Neuronal stem cell (in vitro differentiated cells): Measurements from ENCODE around the gene NASP. TPM values are rescaled to one million over a fixed set of nuclear protein-coding genes. Genes with fewer than 3 reads are reported as not detected.
A peak's percentile ranks its signal among the peaks of the same experiment; 100 is the strongest.

ENCODE experiments used
- DNase-seq: peaks from one replicate; pipeline ENCODE4 v3.0.0-alpha.2; 2013; ENCODE audit warnings: low spot score
- H2AFZ ChIP-seq: one replicate; pipeline ENCODE4 v1.6.1; 2013; ENCODE audit warnings: mild to moderate bottlenecking, low read length, inconsistent platforms
- H2AK5ac ChIP-seq: 2 replicates; pipeline ENCODE4 v1.6.1; 2013; ENCODE audit warnings: low read depth, mild to moderate bottlenecking, inconsistent platforms, low read length, moderate library complexity, mixed read lengths
- H2BK120ac ChIP-seq: 2 replicates; pipeline ENCODE4 v1.6.1; 2013; ENCODE audit warnings: low read depth, mild to moderate bottlenecking, inconsistent platforms, low read length, moderate library complexity, mixed read lengths
- H2BK12ac ChIP-seq: one replicate; pipeline ENCODE4 v1.6.1; 2013; ENCODE audit warnings: low read length, inconsistent platforms
- H2BK15ac ChIP-seq: 2 replicates; pipeline ENCODE4 v1.6.1; 2013; ENCODE audit warnings: mild to moderate bottlenecking, low read length, inconsistent platforms, mixed read lengths
- H2BK5ac ChIP-seq: one replicate; pipeline ENCODE4 v1.6.1; 2013; ENCODE audit warnings: inconsistent platforms, mild to moderate bottlenecking, low read length, moderate library complexity
- H3K14ac ChIP-seq: one replicate; pipeline ENCODE4 v1.6.1; 2013; ENCODE audit warnings: low read length, inconsistent platforms
- H3K18ac ChIP-seq: 2 replicates; pipeline ENCODE4 v1.6.1; 2013; ENCODE audit warnings: low read length, inconsistent platforms
- H3K23ac ChIP-seq: 2 replicates; pipeline ENCODE4 v1.6.1; 2013; ENCODE audit warnings: low read depth, mild to moderate bottlenecking, mixed read lengths, low read length, inconsistent platforms; ENCODE audit not compliant: poor library complexity
- H3K27ac ChIP-seq: replicated peaks from 3 replicates; pipeline ENCODE4 v1.5.1; 2013; ENCODE audit warnings: low read length, inconsistent platforms
- H3K27me3 ChIP-seq, 3 experiments: 2 replicates each; pipeline ENCODE4 v1.6.1; 2013; ENCODE audit warnings: low read length in 3 of 3, mild to moderate bottlenecking in 2 of 3, inconsistent platforms in 1 of 3, low read depth in 1 of 3, mixed read lengths in 1 of 3, moderate library complexity in 1 of 3; ENCODE audit not compliant: control insufficient read depth in 3 of 3, insufficient read depth in 3 of 3
- H3K36me3 ChIP-seq, 2 donors: replicated peaks in 1 of 2; 2 replicates each; pipeline ENCODE4 v1.6.1; 2013; ENCODE audit warnings: low read length in 2 of 2; ENCODE audit not compliant: control insufficient read depth in 2 of 2, insufficient read depth in 2 of 2
- H3K4ac ChIP-seq: 2 replicates; pipeline ENCODE4 v1.6.1; 2013; ENCODE audit warnings: inconsistent platforms, mild to moderate bottlenecking, low read length, moderate library complexity
- H3K4me1 ChIP-seq, 2 donors: 1 replicate in 1 of 2; 2 replicates in 1 of 2; pipeline ENCODE4 v1.6.1; 2013; ENCODE audit warnings: low read length in 2 of 2, low read depth in 1 of 2; ENCODE audit not compliant: control insufficient read depth in 2 of 2, insufficient read depth in 1 of 2
- H3K4me2 ChIP-seq: one replicate; pipeline ENCODE4 v1.6.1; 2013; ENCODE audit warnings: mild to moderate bottlenecking, low read length, inconsistent platforms; ENCODE audit not compliant: insufficient read depth, poor library complexity, severe bottlenecking
- H3K4me3 ChIP-seq, 2 donors: 2 replicates each; pipeline ENCODE4 v1.5.1; 2013; ENCODE audit warnings: low read length in 2 of 2, mild to moderate bottlenecking in 2 of 2, inconsistent platforms in 1 of 2, moderate library complexity in 1 of 2
- H3K79me1 ChIP-seq: one replicate; pipeline ENCODE4 v1.6.1; 2013; ENCODE audit warnings: low read depth, mild to moderate bottlenecking, inconsistent platforms, low read length, moderate library complexity
- H3K9ac ChIP-seq: one replicate; pipeline ENCODE4 v1.6.1; 2013; ENCODE audit warnings: mild to moderate bottlenecking, low read depth, low read length, inconsistent platforms; ENCODE audit not compliant: poor library complexity
- H3K9me3 ChIP-seq, 2 donors: replicated peaks in 1 of 2; 2 replicates each; pipeline versions ENCODE3 to v1.6.1; 2013; ENCODE audit warnings: low read length in 2 of 2, mild to moderate bottlenecking in 2 of 2, inconsistent platforms in 1 of 2, low read depth in 1 of 2, mixed read lengths in 1 of 2, moderate library complexity in 1 of 2; ENCODE audit not compliant: control insufficient read depth in 2 of 2, insufficient read depth in 1 of 2
- H4K8ac ChIP-seq: one replicate; pipeline ENCODE4 v1.6.1; 2013; ENCODE audit warnings: low read depth, mild to moderate bottlenecking, inconsistent platforms, low read length, moderate library complexity
- H4K91ac ChIP-seq: one replicate; pipeline ENCODE4 v1.6.1; 2013; ENCODE audit warnings: low read length, low read depth, mild to moderate bottlenecking, inconsistent platforms; ENCODE audit not compliant: poor library complexity
- WGBS, 2 donors: extraction: QIAGEN DNeasy Blood & Tissue Kit; methylation state at CpG; one replicate each; pipeline ENCODE4 v1.1.7; 2013; ENCODE audit warnings: missing lambda C conversion rate in 2 of 2, mixed read lengths in 1 of 2; ENCODE audit not compliant: insufficient read length in 2 of 2, insufficient replicate concordance in 1 of 2; ENCODE audit errors: extremely low coverage in 2 of 2; 5-methylcytosine and 5-hydroxymethylcytosine counted together
- polyA plus RNA-seq, 2 experiments: library from polyadenylated mRNA; stranded (reverse); fragments of 200-250 nt; gene quantifications; one replicate each; pipeline ENCODE4 v1.2.3, GENCODE V29; 2013

Gene NASP
- 328 TPM for polyA plus RNA-seq (2013, experiment 1 of 2)
- 336 TPM for polyA plus RNA-seq (2013, experiment 2 of 2)

- Histone ChIP-seq H3K9ac (peak within 1 kb of the TSS; percentile 100), H3K4ac (peak within 1 kb of the TSS; percentile 95), H2BK12ac (peak within 1 kb of the TSS; percentile 58), H4K8ac (peak within 1 kb of the TSS; percentile 96), H3K27me3 (no peaks in the 10 kb centered on the region), H3K27ac (peak within 1 kb of the TSS; percentile 94), H3K9me3 (no peaks in the 10 kb centered on the region), H2AK5ac (peak within 1 kb of the TSS; percentile 98), H3K4me2 (peak within 1 kb of the TSS; percentile 66), H3K14ac (peak within 1 kb of the TSS; percentile 100), H4K91ac (peak within 1 kb of the TSS; percentile 95), H2BK15ac (peak within 1 kb of the TSS; percentile 92), H3K18ac (peak within 1 kb of the TSS; percentile 100), H3K4me1 (peaks cover 2 to 10% of the 10 kb centered on the region in 2 donors), H2BK5ac (peak within 1 kb of the TSS; percentile 98), H2BK120ac (peak within 1 kb of the TSS; percentile 99), H3K79me1 (peaks cover 7% of the 10 kb centered on the region), H3K4me3 (peak within 1 kb of the TSS; percentile 100), H3K36me3 (peaks cover 2 to 33% of the 10 kb centered on the region in 2 donors), H3K23ac (peak within 1 kb of the TSS; percentile 99), H2AFZ (peak within 1 kb of the TSS; percentile 91)
- no CpG with 5 or more reads among the region's 41 CpGs for WGBS, 2 donors
- peak; percentile 92 for DNase-seq
Measured at GRCh38 chr1:45583666-45584350, at the start of gene NASP. NASP (plus strand) TSS chr1:45584041; CDS start chr1:45584147, 106 bp downstream.

GRCh38 chr1:45535988-45536766 lies 47.7 kb upstream of the NASP start:
- Histone ChIP-seq H3K14ac (no peak overlapping the region), H3K27ac (no peak overlapping the region), H3K36me3 (no peaks in the 10 kb centered on the region), H2BK15ac (no peak overlapping the region), H3K4me2 (no peak overlapping the region), H2BK5ac (no peak overlapping the region), H3K4ac (no peak overlapping the region), H4K8ac (no peak overlapping the region), H3K23ac (no peak overlapping the region), H2BK12ac (no peak overlapping the region), H3K9ac (no peak overlapping the region), H3K79me1 (no peaks in the 10 kb centered on the region), H3K4me3 (no peak overlapping the region), H3K18ac (no peak overlapping the region), H2AFZ (no peak overlapping the region), H3K4me1 (no peaks in the 10 kb centered on the region), H2BK120ac (no peak overlapping the region), H2AK5ac (no peak overlapping the region), H3K9me3 (no peaks in the 10 kb centered on the region), H4K91ac (no peak overlapping the region), H3K27me3 (peaks cover 0 to 11% (median 0%) of the 10 kb centered on the region in 3 experiments)
- DNase-seq = no peak
- no CpG with 5 or more reads among the region's 6 CpGs for WGBS, 2 donors

- DNase-seq = no peak
- no peak overlapping the region for H4K8ac ChIP-seq
- no peak overlapping the region for H2BK15ac ChIP-seq
- H3K27ac ChIP-seq = no peak overlapping the region
- H3K4me3 ChIP-seq = no peak overlapping the region
- no CpG with 5 or more reads among the region's 4 CpGs for WGBS, 2 donors
- no peak overlapping the region for H2AK5ac ChIP-seq
- H3K18ac ChIP-seq = no peak overlapping the region
- no peak overlapping the region for H3K23ac ChIP-seq
- no peak overlapping the region for H3K4ac ChIP-seq
- H2AFZ ChIP-seq = no peak overlapping the region
- no peak overlapping the region for H2BK5ac ChIP-seq
- H3K9me3 ChIP-seq = no peaks in the 10 kb centered on the region
- no peak overlapping the region for H2BK120ac ChIP-seq
- H3K36me3 ChIP-seq = no peaks in the 10 kb centered on the region
- H3K4me2 ChIP-seq = no peak overlapping the region
- H3K79me1 ChIP-seq = no peaks in the 10 kb centered on the region
- H4K91ac ChIP-seq = no peak overlapping the region
- no peak overlapping the region for H2BK12ac ChIP-seq
- H3K27me3 ChIP-seq = peaks cover 0 to 11% (median 0%) of the 10 kb centered on the region in 3 experiments
- H3K4me1 ChIP-seq = no peaks in the 10 kb centered on the region
- H3K9ac ChIP-seq = no peak overlapping the region
- H3K14ac ChIP-seq = no peak overlapping the region
Measured at GRCh38 chr1:45536886-45537285, 47.0 kb upstream of the NASP start.

GRCh38 chr1:45541193-45541592 lies 42.6 kb upstream of the NASP start:
- no CpG with 5 or more reads among the region's 1 CpG for WGBS, 2 donors
- H2BK15ac ChIP-seq = no peak overlapping the region
- no peak overlapping the region for H3K4me2 ChIP-seq
- no peak overlapping the region for H3K9ac ChIP-seq
- no peak overlapping the region for H2BK5ac ChIP-seq
- H2BK120ac ChIP-seq = no peak overlapping the region
- H3K18ac ChIP-seq = no peak overlapping the region
- H4K91ac ChIP-seq = no peak overlapping the region
- no peaks in the 10 kb centered on the region for H3K4me1 ChIP-seq
- no peak for DNase-seq
- no peak overlapping the region for H4K8ac ChIP-seq
- no peak overlapping the region for H3K4me3 ChIP-seq
- no peak overlapping the region for H2AK5ac ChIP-seq
- H2AFZ ChIP-seq = no peak overlapping the region
- no peaks in the 10 kb centered on the region for H3K36me3 ChIP-seq
- no peak overlapping the region for H3K14ac ChIP-seq
- no peak overlapping the region for H3K23ac ChIP-seq
- H3K9me3 ChIP-seq = no peaks in the 10 kb centered on the region
- H2BK12ac ChIP-seq = no peak overlapping the region
- peaks cover 0 to 25% (median 0%) of the 10 kb centered on the region in 3 experiments for H3K27me3 ChIP-seq
- H3K79me1 ChIP-seq = no peaks in the 10 kb centered on the region
- H3K27ac ChIP-seq = no peak overlapping the region
- no peak overlapping the region for H3K4ac ChIP-seq
